K562 treated with DMSO at 1 percent for 48 hours (cell line): ENCODE data around the gene SFRP2. TPM values are rescaled to one million over a fixed set of nuclear protein-coding genes. Genes with fewer than 3 reads are reported as not detected.

Experiments used
- total RNA-seq: library from RNA; unstranded; fragments of 300-600 nt; gene quantifications from 2 replicates; pipeline ENCODE4 v1.2.3, GENCODE V29; 2022; ENCODE audit warnings: low replicate concordance; ENCODE audit errors: extremely low read depth

The SFRP2 gene
- not detected in 2 replicates for total RNA-seq

GRCh38 chr4:153788413-153789276, at the start of gene SFRP2:
SFRP2 (minus strand) TSS chr4:153789083; CDS start chr4:153788835, 248 bp downstream.

GRCh38 chr4:153759407-153760316, 29.2 kb downstream of the SFRP2 start, which contains the start of gene RNF175:
RNF175 (minus strand) TSS chr4:153760024; CDS start chr4:153759862, 162 bp downstream.

Other genes starting within 250 kb of the SFRP2 start
- not detected in 2 replicates for gene TLR2, start 104.8 kb downstream of the SFRP2 start, total RNA-seq
- gene RNF175, start 29.1 kb downstream of the SFRP2 start, total RNA-seq, result not detected in 2 replicates